Measurements from ENCODE around the gene FAM169A. TPM values are rescaled to one million over a fixed set of nuclear protein-coding genes. Genes with fewer than 3 reads are reported as not detected.

Gene FAM169A
- total and polyA plus RNA-seq, 2 donors (not counting 3 experiments of a cell fraction or from before 2014, with no cell fraction given): 0.06 to 0.62 TPM

DNA sequence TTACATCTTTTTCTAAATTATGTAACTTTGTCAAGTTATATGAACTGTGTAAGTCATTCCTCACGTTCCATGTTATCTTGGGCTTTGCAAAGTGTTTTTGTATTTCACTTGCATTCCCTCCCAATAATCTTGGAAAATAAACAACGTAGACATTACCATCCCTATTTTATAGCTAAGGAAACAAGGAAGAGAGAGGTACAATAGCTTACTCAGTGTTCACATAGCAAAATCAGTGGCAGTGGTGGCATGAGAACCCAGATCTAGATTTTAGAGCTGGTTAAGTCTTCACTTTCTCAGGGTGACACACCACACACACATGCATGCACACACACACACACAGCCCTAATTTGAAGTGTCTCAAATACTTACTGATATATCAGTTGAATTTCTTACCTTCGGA lies 65.0 kb downstream of the FAM169A start:
- intact Hi-C loops (cut with micrococcal nuclease) (no loop called here), dilution Hi-C loops (cut with MboI; ENCODE audit: extremely low pct_ligation_motif_present, low sequenced_read_pairs) (no loop called here)
- CTCF ChIA-PET: no interaction called here
- no peak for FAIRE-seq
- Histone ChIP-seq H3K9me3 (replicated peaks; ENCODE audit: control insufficient read depth, insufficient read depth, low read length) (no peaks in the 10 kb centered on the region), H3K4me3 (replicated peaks in 1 of 3; ENCODE audit: insufficient read depth in 1 of 3, low read depth in 1 of 3, low read length in 3 of 3) (no peak overlapping the region), H3K9ac (replicated peaks; ENCODE audit: extremely low read depth, insufficient read depth, low read length) (no peak overlapping the region), H3K4me2 (ENCODE audit: insufficient read depth, low read length) (no peak overlapping the region), H2AFZ (ENCODE audit: low read depth, low read length) (no peak overlapping the region), H3K79me2 (ENCODE audit: control insufficient read depth, insufficient read depth, low read length) (no peaks in the 10 kb centered on the region), H3K27ac (ENCODE audit: insufficient read depth, low read depth, low read length) (no peak overlapping the region), H3K36me3 (ENCODE audit: control insufficient read depth in 2 of 2, extremely low read depth in 1 of 2, insufficient read depth in 2 of 2, low read length in 2 of 2) (no peaks in the 10 kb centered on the region), H3K27me3 (ENCODE audit: control insufficient read depth in 2 of 2, insufficient read depth in 2 of 2, low read length in 2 of 2) (peaks cover 2% of the 10 kb centered on the region in 2 experiments), H3K4me1 (ENCODE audit: control insufficient read depth, extremely low read depth, insufficient read depth, low read length) (no peaks in the 10 kb centered on the region), H4K20me1 (replicated peaks; ENCODE audit: control insufficient read depth, extremely low read depth, insufficient read depth, low read length) (no peaks in the 10 kb centered on the region), H3K9me1 (replicated peaks; ENCODE audit: control insufficient read depth, extremely low read depth, insufficient read depth, low read length) (no peaks in the 10 kb centered on the region)
- no TSS peak for BruUV-seq (replicated peaks)
- POLR2A ChIA-PET: no interaction called here
- TF ChIP-seq, protein P1, sequence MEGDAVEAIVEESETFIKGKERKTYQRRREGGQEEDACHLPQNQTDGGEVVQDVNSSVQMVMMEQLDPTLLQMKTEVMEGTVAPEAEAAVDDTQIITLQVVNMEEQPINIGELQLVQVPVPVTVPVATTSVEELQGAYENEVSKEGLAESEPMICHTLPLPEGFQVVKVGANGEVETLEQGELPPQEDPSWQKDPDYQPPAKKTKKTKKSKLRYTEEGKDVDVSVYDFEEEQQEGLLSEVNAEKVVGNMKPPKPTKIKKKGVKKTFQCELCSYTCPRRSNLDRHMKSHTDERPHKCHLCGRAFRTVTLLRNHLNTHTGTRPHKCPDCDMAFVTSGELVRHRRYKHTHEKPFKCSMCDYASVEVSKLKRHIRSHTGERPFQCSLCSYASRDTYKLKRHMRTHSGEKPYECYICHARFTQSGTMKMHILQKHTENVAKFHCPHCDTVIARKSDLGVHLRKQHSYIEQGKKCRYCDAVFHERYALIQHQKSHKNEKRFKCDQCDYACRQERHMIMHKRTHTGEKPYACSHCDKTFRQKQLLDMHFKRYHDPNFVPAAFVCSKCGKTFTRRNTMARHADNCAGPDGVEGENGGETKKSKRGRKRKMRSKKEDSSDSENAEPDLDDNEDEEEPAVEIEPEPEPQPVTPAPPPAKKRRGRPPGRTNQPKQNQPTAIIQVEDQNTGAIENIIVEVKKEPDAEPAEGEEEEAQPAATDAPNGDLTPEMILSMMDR (IDR thresholded peaks at IDR 0.05; ENCODE audit: extremely low read depth in 1 of 2, insufficient read depth in 1 of 2, low read depth in 1 of 2, low read length in 2 of 2): no peak
- TF ChIP-seq JUN (IDR thresholded peaks at IDR 0.05; ENCODE audit: borderline replicate concordance, insufficient read depth, insufficient read length, low read depth) (no peak), EZH2 (IDR thresholded peaks at IDR 0.05; ENCODE audit: borderline replicate concordance, low read depth, low read length, severe bottlenecking) (no peak), FOS (IDR thresholded peaks at IDR 0.05; ENCODE audit: borderline replicate concordance, insufficient read depth, low read length) (no peak), MYC (IDR thresholded peaks at IDR 0.05; ENCODE audit: low read depth, low read length) (no peak), GATA2 (IDR thresholded peaks at IDR 0.05; ENCODE audit: insufficient read depth, insufficient read length, low read depth, low read length) (no peak)
- DNase-seq (ENCODE audit: low read depth, low spot score): no peak
